OCI-LY7 (cell line): ENCODE results near the gene PROKR1.

Experiments used
- CTCF ChIP-seq: fragments of 200-600 bp; sonication (generic); conservative IDR thresholded peaks from 2 replicates; pipeline ENCODE4 v1.5.1; 2014; ENCODE audit warnings: mild to moderate bottlenecking, antibody characterized with exemption, low read length, moderate library complexity, mixed read lengths
- EZH2phosphoT487 ChIP-seq: fragments of 200-600 bp; sonication (generic); IDR thresholded peaks from 2 replicates; pipeline ENCODE4 v1.6.1; 2018; ENCODE audit warnings: low read depth, borderline replicate concordance, mild to moderate bottlenecking, mixed run types, antibody characterized with exemption, low read length, moderate library complexity, mixed read lengths

- TF ChIP-seq CTCF (no peak), EZH2phosphoT487 (no peak)
Measured at GRCh38 chr2:68632021-68632420, 11.4 kb upstream of the PROKR1 start.
